Hepatocyte (in vitro differentiated cells): Measurements from ENCODE around the gene PTPRE. TPM values are rescaled to one million over a fixed set of nuclear protein-coding genes. Genes with fewer than 3 reads are reported as not detected.

Experiments used
- DNase-seq: peaks from one replicate; pipeline ENCODE4 v3.0.0-alpha.2; 2016; ENCODE audit warnings: low spot score
- H2AFZ ChIP-seq: fragments of 200-600 bp; sonication (generic); 2 replicates; pipeline ENCODE4 v1.6.0; 2016; ENCODE audit warnings: antibody characterized with exemption, mild to moderate bottlenecking
- H3K27ac ChIP-seq: fragments of 200-600 bp; sonication (generic); 2 replicates; pipeline ENCODE4 v1.5.1; 2016; ENCODE audit warnings: mild to moderate bottlenecking
- H3K27me3 ChIP-seq: fragments of 200-600 bp; sonication (generic); 2 replicates; pipeline ENCODE4 v1.6.1; 2016
- H3K36me3 ChIP-seq: fragments of 200-600 bp; sonication (generic); replicated peaks from 2 replicates; pipeline ENCODE4 v1.5.1; 2016; ENCODE audit warnings: low read depth; ENCODE audit not compliant: insufficient read depth
- H3K4me1 ChIP-seq: fragments of 200-600 bp; sonication (generic); 2 replicates; pipeline ENCODE4 v1.5.1; 2016; ENCODE audit warnings: mild to moderate bottlenecking, moderate library complexity; ENCODE audit not compliant: insufficient read depth
- H3K4me2 ChIP-seq: fragments of 200-600 bp; sonication (generic); 2 replicates; pipeline ENCODE4 v1.6.0; 2016
- H3K4me3 ChIP-seq: fragments of 200-600 bp; sonication (generic); 2 replicates; pipeline ENCODE4 v1.5.1; 2016; ENCODE audit warnings: mild to moderate bottlenecking
- H3K79me2 ChIP-seq: fragments of 200-600 bp; sonication (generic); 2 replicates; pipeline ENCODE4 v1.6.0; 2017; ENCODE audit warnings: mild to moderate bottlenecking
- H3K9me2 ChIP-seq: fragments of 200-600 bp; sonication (generic); replicated peaks from 2 replicates; pipeline ENCODE4 v1.6.0; 2017; ENCODE audit warnings: mild to moderate bottlenecking; ENCODE audit not compliant: insufficient read depth
- H3K9me3 ChIP-seq: fragments of 200-600 bp; sonication (generic); 2 replicates; pipeline ENCODE4 v1.5.1; 2016; ENCODE audit warnings: low read depth, mild to moderate bottlenecking
- H4K20me1 ChIP-seq: fragments of 200-600 bp; sonication (generic); 2 replicates; pipeline ENCODE4 v1.6.0; 2016; ENCODE audit warnings: mild to moderate bottlenecking; ENCODE audit not compliant: insufficient read depth, poor library complexity, severe bottlenecking
- EZH2 ChIP-seq: fragments of 200-600 bp; sonication (generic); IDR thresholded peaks from 2 replicates; pipeline ENCODE4 v1.6.1; 2016; ENCODE audit warnings: antibody characterized with exemption, mild to moderate bottlenecking, borderline replicate concordance
- EZH2phosphoT487 ChIP-seq: fragments of 200-600 bp; sonication (generic); IDR thresholded peaks from one replicate; pipeline ENCODE4 v1.6.1; 2018; ENCODE audit warnings: antibody characterized with exemption, mild to moderate bottlenecking, low read depth, moderate library complexity; ENCODE audit not compliant: unreplicated experiment, severe bottlenecking
- WGBS: methylation state at CpG from one replicate; pipeline ENCODE4 v1.1.6; 2016; ENCODE audit warnings: low lambda C conversion rate; ENCODE audit errors: missing lambda C conversion rate; 5-methylcytosine and 5-hydroxymethylcytosine counted together
- polyA plus RNA-seq: library from polyadenylated mRNA; unstranded; fragments of >200 nt; fragmentation: Nextera tagmentation; extraction: Ambion mirVana; gene quantifications from 2 replicates; pipeline ENCODE4 v1.2.1, GENCODE V29; 2016
- total RNA-seq: library from RNA; depleted of rRNA; stranded (reverse); fragments of >200 nt; gene quantifications from 2 replicates; pipeline ENCODE4 v1.2.3, GENCODE V29; 2014
- TF ChIP-seq, protein P1 (sequence below): fragments of 200-600 bp; sonication (generic); IDR thresholded peaks from 2 replicates; pipeline ENCODE4 v1.5.1; 2016; ENCODE audit warnings: antibody characterized with exemption, mild to moderate bottlenecking; ENCODE audit not compliant: poor library complexity

The PTPRE gene
- total and polyA plus RNA-seq, 2 experiments from 2014 or later = 3.2 to 10.1 TPM

DNA sequence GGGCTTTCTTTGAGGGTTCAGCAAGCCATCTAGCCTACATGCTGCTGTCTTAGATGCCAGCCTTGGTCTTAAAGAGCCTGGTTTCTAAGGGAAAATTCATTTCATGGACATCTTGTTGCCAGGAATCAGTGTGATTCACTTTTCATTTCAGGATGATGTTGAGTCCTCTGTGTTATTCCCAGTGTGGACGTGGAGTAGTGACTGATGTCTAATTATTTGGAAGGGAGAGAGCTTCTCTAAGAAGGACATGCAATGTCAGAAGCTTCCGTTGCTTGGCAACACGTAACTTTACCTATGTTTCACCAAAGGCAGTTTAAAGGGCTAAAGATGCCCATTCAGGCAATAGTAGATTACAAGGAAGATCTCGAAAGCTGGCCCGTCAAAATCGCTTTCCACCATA, 89.0 kb downstream of the PTPRE start:
- no peaks in the 10 kb centered on the region for H4K20me1 ChIP-seq
- H3K4me3 ChIP-seq = no peak overlapping the region
- no peaks in the 10 kb centered on the region for H3K9me3 ChIP-seq
- WGBS = 96% methylated on average over 6 of the region's 6 CpGs
- no peaks in the 10 kb centered on the region for H3K9me2 ChIP-seq
- H3K36me3 ChIP-seq = no peaks in the 10 kb centered on the region
- no peak overlapping the region for H3K4me2 ChIP-seq
- no peaks in the 10 kb centered on the region for H3K79me2 ChIP-seq
- TF ChIP-seq EZH2phosphoT487 = no peak
- H3K4me1 ChIP-seq = no peaks in the 10 kb centered on the region
- no peaks in the 10 kb centered on the region for H3K27me3 ChIP-seq
- no peak overlapping the region for H3K27ac ChIP-seq
- DNase-seq = no peak
- no peak overlapping the region for H2AFZ ChIP-seq

DNA sequence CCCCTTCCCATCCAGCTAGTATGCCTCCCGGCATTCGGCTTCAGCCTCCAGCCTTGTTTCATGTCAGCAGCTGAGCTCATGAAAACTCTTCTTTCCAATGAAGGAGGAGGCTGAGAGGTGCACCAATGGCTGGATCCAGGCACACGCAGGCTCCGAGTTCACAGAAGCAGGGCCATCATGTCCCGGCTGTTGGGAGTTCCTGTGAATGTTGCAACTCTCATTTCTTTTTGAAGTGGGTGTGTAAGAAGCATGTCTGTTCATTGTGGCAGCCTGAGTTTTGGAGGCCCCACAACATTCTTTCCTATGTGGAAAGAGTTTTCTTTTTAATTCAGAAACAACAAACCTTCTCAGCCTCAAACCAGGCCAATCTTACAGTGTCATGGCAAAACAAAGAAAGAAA, 89.7 kb downstream of the PTPRE start:
- Histone ChIP-seq H3K36me3 (no peaks in the 10 kb centered on the region), H3K79me2 (no peaks in the 10 kb centered on the region), H4K20me1 (no peaks in the 10 kb centered on the region), H3K4me1 (no peaks in the 10 kb centered on the region), H3K9me3 (no peaks in the 10 kb centered on the region), H3K4me3 (no peak overlapping the region), H3K4me2 (no peak overlapping the region), H3K9me2 (no peaks in the 10 kb centered on the region), H2AFZ (no peak overlapping the region), H3K27me3 (no peaks in the 10 kb centered on the region), H3K27ac (peak overlapping the region; percentile 15)
- no peak for TF ChIP-seq EZH2phosphoT487
- TF ChIP-seq, protein P1, sequence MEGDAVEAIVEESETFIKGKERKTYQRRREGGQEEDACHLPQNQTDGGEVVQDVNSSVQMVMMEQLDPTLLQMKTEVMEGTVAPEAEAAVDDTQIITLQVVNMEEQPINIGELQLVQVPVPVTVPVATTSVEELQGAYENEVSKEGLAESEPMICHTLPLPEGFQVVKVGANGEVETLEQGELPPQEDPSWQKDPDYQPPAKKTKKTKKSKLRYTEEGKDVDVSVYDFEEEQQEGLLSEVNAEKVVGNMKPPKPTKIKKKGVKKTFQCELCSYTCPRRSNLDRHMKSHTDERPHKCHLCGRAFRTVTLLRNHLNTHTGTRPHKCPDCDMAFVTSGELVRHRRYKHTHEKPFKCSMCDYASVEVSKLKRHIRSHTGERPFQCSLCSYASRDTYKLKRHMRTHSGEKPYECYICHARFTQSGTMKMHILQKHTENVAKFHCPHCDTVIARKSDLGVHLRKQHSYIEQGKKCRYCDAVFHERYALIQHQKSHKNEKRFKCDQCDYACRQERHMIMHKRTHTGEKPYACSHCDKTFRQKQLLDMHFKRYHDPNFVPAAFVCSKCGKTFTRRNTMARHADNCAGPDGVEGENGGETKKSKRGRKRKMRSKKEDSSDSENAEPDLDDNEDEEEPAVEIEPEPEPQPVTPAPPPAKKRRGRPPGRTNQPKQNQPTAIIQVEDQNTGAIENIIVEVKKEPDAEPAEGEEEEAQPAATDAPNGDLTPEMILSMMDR = no peak
- no peak for TF ChIP-seq EZH2
- WGBS = 78% methylated on average over 5 of the region's 5 CpGs
- DNase-seq = peak; percentile 23

DNA sequence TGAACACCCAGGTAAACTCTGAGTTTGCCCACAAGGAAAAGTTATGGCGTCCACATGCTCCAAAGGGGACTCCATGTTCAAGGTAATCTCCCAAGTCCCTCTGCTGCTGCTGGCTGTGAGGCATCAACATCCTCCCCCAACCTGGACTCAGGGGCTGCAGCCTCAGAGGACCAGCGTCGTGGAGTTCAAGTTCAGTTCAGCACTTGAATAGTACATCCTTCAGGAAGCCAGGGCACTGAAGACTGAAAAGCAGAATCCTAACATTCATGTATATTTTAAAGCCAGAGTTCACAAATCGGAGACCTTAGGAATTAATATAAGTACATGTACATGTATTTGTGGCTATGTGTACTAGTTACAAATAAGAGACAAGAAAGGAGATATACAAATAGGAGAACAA, 90.4 kb downstream of the PTPRE start:
- H3K79me2 ChIP-seq = no peaks in the 10 kb centered on the region
- no peaks in the 10 kb centered on the region for H3K9me3 ChIP-seq
- H3K27ac ChIP-seq = peak overlapping the region; percentile 15
- H3K4me1 ChIP-seq = no peaks in the 10 kb centered on the region
- H3K36me3 ChIP-seq = no peaks in the 10 kb centered on the region
- no peaks in the 10 kb centered on the region for H4K20me1 ChIP-seq
- no peaks in the 10 kb centered on the region for H3K9me2 ChIP-seq
- no peak for DNase-seq
- no peak overlapping the region for H2AFZ ChIP-seq
- 76% methylated on average over 4 of the region's 4 CpGs for WGBS
- TF ChIP-seq EZH2phosphoT487 = no peak
- TF ChIP-seq, protein P1 = no peak
- no peak for TF ChIP-seq EZH2
- no peak overlapping the region for H3K4me3 ChIP-seq
- H3K4me2 ChIP-seq = no peak overlapping the region
- H3K27me3 ChIP-seq = no peaks in the 10 kb centered on the region

DNA sequence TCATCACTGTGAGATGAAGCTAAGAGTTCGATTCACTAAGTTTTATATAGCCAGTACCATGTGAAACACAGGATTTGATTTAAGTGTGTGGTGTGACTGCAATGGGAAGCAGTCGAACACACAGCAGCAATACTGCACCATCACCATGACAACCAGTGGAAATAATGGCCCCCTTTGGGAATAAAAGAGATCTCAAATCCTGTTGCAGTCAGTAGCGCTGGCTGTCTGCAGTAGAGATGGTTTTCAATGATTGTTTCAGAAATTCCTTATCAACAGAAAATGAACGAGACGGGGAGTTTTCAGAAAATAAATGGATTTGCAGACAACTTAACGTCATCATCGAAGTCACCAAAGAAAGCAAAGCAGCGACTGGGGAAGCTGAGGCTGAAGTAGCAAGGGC, 91.0 kb downstream of the PTPRE start:
- Histone ChIP-seq H2AFZ (no peak overlapping the region), H3K27me3 (no peaks in the 10 kb centered on the region), H3K4me1 (no peaks in the 10 kb centered on the region), H3K9me3 (no peaks in the 10 kb centered on the region), H3K27ac (no peak overlapping the region), H3K79me2 (no peaks in the 10 kb centered on the region), H3K9me2 (no peaks in the 10 kb centered on the region), H3K36me3 (no peaks in the 10 kb centered on the region), H3K4me3 (no peak overlapping the region), H4K20me1 (no peaks in the 10 kb centered on the region), H3K4me2 (no peak overlapping the region)
- no peak for TF ChIP-seq EZH2
- TF ChIP-seq, protein P1 = no peak
- TF ChIP-seq EZH2phosphoT487 = no peak
- WGBS = 86% methylated on average over 8 of the region's 8 CpGs
- DNase-seq = no peak
